ENCODE measurements around the gene PTP4A2.

PTP4A2 gene

GRCh38 chr1:31885851-31886250 lies 52.3 kb downstream of the PTP4A2 start:
- no peak for DNase-seq (ENCODE audit: low spot score)

GRCh38 chr1:31883357-31883942 lies 54.7 kb downstream of the PTP4A2 start:
- DNase-seq (ENCODE audit: low spot score) = no peak

- no peak for DNase-seq (ENCODE audit: low spot score)
Observed at GRCh38 chr1:31881688-31882000, 56.5 kb downstream of the PTP4A2 start.

GRCh38 chr1:31880957-31881687 lies 57.0 kb downstream of the PTP4A2 start:
- no peak for DNase-seq (ENCODE audit: low spot score)

- DNase-seq (ENCODE audit: low spot score) = no peak
Observed at GRCh38 chr1:31879981-31880608, 58.1 kb downstream of the PTP4A2 start.

- DNase-seq (ENCODE audit: low spot score) = no peak
Observed at GRCh38 chr1:31878058-31878457, 60.1 kb downstream of the PTP4A2 start.

- no peak for DNase-seq (ENCODE audit: low spot score)
Observed at GRCh38 chr1:31877544-31877943, 60.6 kb downstream of the PTP4A2 start.

- DNase-seq (ENCODE audit: low spot score) = no peak
Observed at GRCh38 chr1:31875636-31876236, 62.4 kb downstream of the PTP4A2 start.

GRCh38 chr1:31874942-31875341 lies 63.2 kb downstream of the PTP4A2 start:
- DNase-seq (ENCODE audit: low spot score) = no peak

- DNase-seq (ENCODE audit: low spot score) = no peak
Observed at GRCh38 chr1:31872658-31873636, 65.2 kb downstream of the PTP4A2 start.

- DNase-seq (ENCODE audit: low spot score) = no peak
Observed at GRCh38 chr1:31871703-31872102, 66.5 kb downstream of the PTP4A2 start.

- no peak for DNase-seq (ENCODE audit: low spot score)
Observed at GRCh38 chr1:31870086-31870736, 68.0 kb downstream of the PTP4A2 start.

GRCh38 chr1:31869449-31869848 lies 68.7 kb downstream of the PTP4A2 start:
- no peak for DNase-seq (ENCODE audit: low spot score)

- DNase-seq (ENCODE audit: low spot score) = no peak
Observed at GRCh38 chr1:31868862-31869261, 69.3 kb downstream of the PTP4A2 start.

GRCh38 chr1:31867546-31867945 lies 70.6 kb downstream of the PTP4A2 start:
- DNase-seq (ENCODE audit: low spot score) = no peak

- no peak for DNase-seq (ENCODE audit: low spot score)
Observed at GRCh38 chr1:31866450-31867032, 71.6 kb downstream of the PTP4A2 start.

- no peak for DNase-seq (ENCODE audit: low spot score)
Observed at GRCh38 chr1:31865728-31866449, 72.3 kb downstream of the PTP4A2 start.

GRCh38 chr1:31862071-31862470 lies 76.1 kb downstream of the PTP4A2 start:
- DNase-seq (ENCODE audit: low spot score) = no peak

- DNase-seq (ENCODE audit: low spot score) = no peak
Observed at GRCh38 chr1:31861346-31861745, 76.8 kb downstream of the PTP4A2 start.

GRCh38 chr1:31860581-31860980 lies 77.6 kb downstream of the PTP4A2 start:
- DNase-seq (ENCODE audit: low spot score) = no peak
